ENCODE results near the gene RDH13. TPM values are rescaled to one million over a fixed set of nuclear protein-coding genes. Genes with fewer than 3 reads are reported as not detected.
"Not testable (repeated sequence)": the region's sequence is repeated elsewhere in the genome, so short reads cannot be mapped to it uniquely, and the experiment has no call there.

RDH13 gene
- total and polyA plus RNA-seq, 11 donors, result 29.3 to 60.7 (median 39.4) TPM

DNA sequence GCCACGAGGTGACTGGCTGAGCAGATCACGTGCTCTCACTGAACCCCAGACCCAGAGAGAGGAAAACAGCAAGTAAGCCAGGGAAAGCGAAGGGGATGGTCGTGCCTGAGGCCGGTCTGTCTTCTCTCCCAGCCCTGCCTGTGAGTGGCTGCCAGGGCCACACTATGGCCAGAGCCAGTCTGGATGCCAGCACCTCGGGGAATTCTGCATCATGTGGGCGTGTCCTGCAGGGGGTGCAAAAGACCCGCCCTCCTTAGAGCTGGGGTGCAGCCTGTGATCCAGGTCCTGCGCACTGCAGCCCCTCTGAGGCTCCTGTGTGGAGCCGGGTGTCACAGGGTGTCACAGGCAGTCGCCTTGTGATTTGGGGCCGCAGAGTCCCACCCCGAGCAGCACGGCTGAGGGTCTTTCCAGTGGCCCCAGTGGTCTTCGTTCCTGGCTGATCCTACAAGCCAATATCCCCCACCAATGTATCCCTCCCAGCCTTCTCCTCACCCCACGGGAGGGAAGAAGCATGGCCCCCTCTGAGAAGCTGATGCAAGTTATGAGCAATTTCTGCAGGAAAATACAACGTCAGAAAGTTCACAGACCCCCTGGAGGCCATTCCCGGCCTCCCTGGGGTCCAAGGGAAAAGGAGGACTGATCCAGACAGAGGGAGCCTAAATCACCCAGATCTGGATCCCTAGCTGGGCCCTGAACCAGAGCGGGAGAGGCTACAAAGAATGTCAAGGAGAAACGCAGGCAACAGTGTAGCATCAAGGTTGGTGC lies 46.8 kb upstream of the RDH13 start:
- no peak for ATAC-seq
- TF ChIP-seq POLR2A (IDR thresholded peaks at IDR 0.05), result no peak
- no peak for TF ChIP-seq CTCF (IDR thresholded peaks at IDR 0.05)
- intact Hi-C loops (cut with DNase I), result no loop called here
- H3K27me3 ChIP-seq, result no peaks in the 10 kb centered on the region
- peak overlapping the region in 4 of 12 donors; percentile 13 to 96 (median 23) for H3K27ac ChIP-seq
- 69 to 84% (median 81%) methylated on average over 19 to 20 of the region's 20 CpGs for whole genome bisulfite sequencing, 4 donors
- H3K4me3 ChIP-seq, result no peak overlapping the region
- H3K9me3 ChIP-seq, result no peaks in the 10 kb centered on the region
- H3K36me3 ChIP-seq, result peaks cover 0 to 58% (median 45%) of the 10 kb centered on the region in 9 donors
- H3K4me1 ChIP-seq, result peaks cover 0 to 47% (median 30%) of the 10 kb centered on the region in 12 donors
- peak in 1 of 5 donors; percentile 25 for DNase-seq

DNA sequence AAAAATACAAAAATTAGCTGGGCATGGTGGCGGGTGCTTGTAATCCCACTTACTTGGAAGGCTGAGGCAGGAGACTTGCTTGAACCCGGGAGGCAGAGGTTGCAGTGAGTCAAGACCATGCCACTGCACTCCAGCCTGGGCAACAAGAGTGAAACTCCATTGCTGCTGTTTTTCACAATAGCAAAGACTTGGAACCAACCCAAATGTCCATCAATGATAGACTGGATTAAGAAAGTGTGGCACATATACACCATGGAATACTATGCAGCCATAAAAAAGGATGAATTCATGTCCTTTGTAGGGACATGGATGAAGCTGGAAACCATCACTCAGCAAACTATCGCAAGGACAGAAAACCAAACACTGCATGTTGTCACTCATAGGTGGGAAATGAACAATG lies 44.3 kb upstream of the RDH13 start:
- DNase-seq; H3K27ac ChIP-seq; H3K9me3 ChIP-seq; H3K27me3 ChIP-seq; intact Hi-C loops (cut with DNase I); ATAC-seq; H3K4me3 ChIP-seq: not testable (repeated sequence)
- peaks cover 0 to 79% (median 54%) of the 10 kb centered on the region in 9 donors for H3K36me3 ChIP-seq
- H3K4me1 ChIP-seq, result peaks cover 0 to 23% (median 10%) of the 10 kb centered on the region in 12 donors
- 93 to 100% (median 97%) methylated on average over 3 of the region's 3 CpGs for WGBS, 4 donors

DNA sequence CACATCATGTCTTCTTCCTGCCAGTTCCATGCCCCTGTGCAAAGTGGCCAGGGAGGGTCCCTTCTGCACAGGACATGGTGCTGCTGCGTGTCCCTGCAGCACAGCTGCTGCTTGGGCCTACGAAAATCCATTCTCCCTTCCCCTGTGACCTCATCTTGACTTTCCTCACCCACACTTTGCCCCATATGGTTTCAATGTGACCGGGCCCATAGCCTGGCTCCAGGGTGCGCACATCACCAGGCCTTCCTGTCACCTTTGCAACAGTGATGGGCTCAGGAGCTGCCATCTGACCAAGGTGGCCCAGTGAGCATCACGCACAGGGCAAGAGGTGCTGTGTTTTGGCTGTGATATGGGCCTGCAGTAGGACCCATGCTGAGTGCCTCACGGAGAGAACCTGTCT lies 43.6 kb upstream of the RDH13 start:
- no peak for TF ChIP-seq POLR2A (IDR thresholded peaks at IDR 0.05)
- TF ChIP-seq CTCF (IDR thresholded peaks at IDR 0.05), result no peak
- Histone ChIP-seq H3K4me3 (no peak overlapping the region), H3K36me3 (peaks cover 0 to 81% (median 54%) of the 10 kb centered on the region in 9 donors), H3K27me3 (no peaks in the 10 kb centered on the region), H3K4me1 (peaks cover 0 to 16% (median 3%) of the 10 kb centered on the region in 12 donors), H3K27ac (no peak overlapping the region), H3K9me3 (peaks cover 0 to 9% (median 0%) of the 10 kb centered on the region in 12 donors)
- 89 to 98% (median 93%) methylated on average over 6 of the region's 6 CpGs for WGBS, 4 donors
- intact Hi-C loops (cut with DNase I), result no loop called here
- no peak for DNase-seq
- ATAC-seq, result peak in 1 of 4 donors; percentile 7

GRCh38 chr19:55105237-55105636 lies 42.3 kb upstream of the RDH13 start:
- Histone ChIP-seq H3K27ac (no peak overlapping the region), H3K4me3 (no peak overlapping the region), H3K36me3 (peaks cover 0 to 87% (median 59%) of the 10 kb centered on the region in 9 donors), H3K4me1 (peaks cover 0 to 18% (median 3%) of the 10 kb centered on the region in 12 donors), H3K27me3 (no peaks in the 10 kb centered on the region), H3K9me3 (peaks cover 0 to 9% (median 0%) of the 10 kb centered on the region in 12 donors)
- TF ChIP-seq CTCF (IDR thresholded peaks at IDR 0.05) (no peak), POLR2A (IDR thresholded peaks at IDR 0.05) (no peak)
- 84 to 94% (median 87%) methylated on average over 2 of the region's 2 CpGs for WGBS, 4 donors
- ATAC-seq, result no peak
- intact Hi-C loops (cut with DNase I), result no loop called here
- DNase-seq, result no peak

Data from heart left ventricle (tissue), 16 donors.